HG02642 (cell line): ENCODE data around the gene UBE2G1.
"Not testable (repeated sequence)": the region's sequence is repeated elsewhere in the genome, so short reads cannot be mapped to it uniquely, and the experiment has no call there.

ENCODE experiments used
- ATAC-seq: cut with Tn5 transposase; IDR thresholded peaks from one replicate; pipeline ENCODE4 v1.9.1; 2021; ENCODE audit warnings: mild to moderate bottlenecking; ENCODE audit not compliant: unreplicated experiment, poor library complexity

UBE2G1 gene

GRCh38 chr17:4375796-4376440, 9.4 kb upstream of the UBE2G1 start:
- ATAC-seq = peak; percentile 0

DNA sequence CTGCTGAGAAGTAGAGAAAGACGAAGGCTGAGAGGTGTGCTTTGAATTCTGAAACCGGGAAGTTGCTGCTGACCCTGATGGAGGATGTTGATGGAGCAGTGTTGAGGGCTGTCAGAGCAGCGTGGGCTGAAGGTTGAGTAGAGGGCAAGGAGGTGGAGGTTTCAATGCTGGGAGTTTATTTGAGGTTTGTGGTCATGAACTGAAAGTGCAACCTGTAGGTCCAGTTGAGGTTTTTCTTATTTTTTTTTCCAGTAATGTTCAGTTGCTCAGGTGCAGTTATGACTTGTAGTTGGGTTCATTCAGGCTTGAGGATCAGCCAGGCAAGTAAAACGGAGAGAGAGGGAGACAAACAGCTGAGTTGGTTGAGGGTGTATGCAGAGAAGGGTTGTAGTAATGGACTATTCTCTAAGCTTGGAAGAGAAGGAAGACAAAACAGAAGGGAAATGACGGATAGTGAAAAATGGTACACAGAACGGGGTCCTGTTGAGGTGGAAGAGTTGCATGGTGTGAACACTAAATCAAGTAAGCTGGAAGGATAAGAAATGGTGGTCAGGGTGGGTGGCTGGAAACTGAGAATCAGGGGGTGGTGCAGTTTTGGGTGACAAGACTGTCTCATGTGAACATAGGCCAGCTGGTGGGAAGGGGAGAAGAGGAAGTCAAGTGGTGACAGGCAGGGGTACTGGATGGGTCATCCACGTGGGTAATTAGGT, 8.7 kb upstream of the UBE2G1 start:
- ATAC-seq = peak; percentile 68

- ATAC-seq = no peak
Measured at GRCh38 chr17:4369557-4370230, 3.2 kb upstream of the UBE2G1 start.

DNA sequence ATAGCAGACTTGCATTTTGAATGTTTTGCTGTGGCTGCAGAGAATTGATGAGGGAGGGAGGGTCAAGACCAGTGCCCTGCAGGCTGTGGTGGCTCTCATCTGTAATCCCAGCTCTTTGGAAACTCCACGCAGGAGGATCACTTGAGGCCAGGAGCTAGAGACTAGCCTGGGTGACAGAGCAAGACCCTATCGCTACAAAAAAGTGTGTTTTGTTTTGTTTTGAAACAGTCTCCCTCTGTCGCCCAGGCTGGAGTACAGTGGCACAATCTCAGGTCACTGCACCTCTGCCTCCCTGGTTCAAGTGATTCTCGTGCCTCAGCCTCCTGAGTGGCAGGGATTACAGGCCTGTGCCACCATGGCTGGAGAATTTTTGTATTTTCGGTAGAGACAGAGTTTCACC, 1.9 kb upstream of the UBE2G1 start:
- no peak for ATAC-seq

DNA sequence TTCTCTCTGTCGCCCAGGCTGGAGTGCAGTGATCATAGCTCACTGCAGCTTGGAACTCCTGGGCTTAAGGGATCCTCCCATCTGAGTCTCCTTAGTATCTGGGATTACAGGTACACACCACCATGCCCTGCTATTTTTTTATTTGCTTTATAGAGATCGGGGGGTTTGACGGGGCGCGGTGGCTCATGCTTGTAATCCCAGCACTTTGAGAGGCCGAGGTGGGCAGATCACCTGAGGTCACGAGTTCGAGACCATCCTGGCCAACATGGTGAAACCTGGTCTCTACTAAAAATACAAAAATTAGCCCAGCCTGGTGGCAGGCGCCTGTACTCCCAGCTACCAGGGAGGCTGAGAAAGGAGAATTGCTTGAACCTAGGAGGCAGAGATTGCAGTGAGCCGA, 702 bp upstream of the UBE2G1 start:
- ATAC-seq = not testable (repeated sequence)

DNA sequence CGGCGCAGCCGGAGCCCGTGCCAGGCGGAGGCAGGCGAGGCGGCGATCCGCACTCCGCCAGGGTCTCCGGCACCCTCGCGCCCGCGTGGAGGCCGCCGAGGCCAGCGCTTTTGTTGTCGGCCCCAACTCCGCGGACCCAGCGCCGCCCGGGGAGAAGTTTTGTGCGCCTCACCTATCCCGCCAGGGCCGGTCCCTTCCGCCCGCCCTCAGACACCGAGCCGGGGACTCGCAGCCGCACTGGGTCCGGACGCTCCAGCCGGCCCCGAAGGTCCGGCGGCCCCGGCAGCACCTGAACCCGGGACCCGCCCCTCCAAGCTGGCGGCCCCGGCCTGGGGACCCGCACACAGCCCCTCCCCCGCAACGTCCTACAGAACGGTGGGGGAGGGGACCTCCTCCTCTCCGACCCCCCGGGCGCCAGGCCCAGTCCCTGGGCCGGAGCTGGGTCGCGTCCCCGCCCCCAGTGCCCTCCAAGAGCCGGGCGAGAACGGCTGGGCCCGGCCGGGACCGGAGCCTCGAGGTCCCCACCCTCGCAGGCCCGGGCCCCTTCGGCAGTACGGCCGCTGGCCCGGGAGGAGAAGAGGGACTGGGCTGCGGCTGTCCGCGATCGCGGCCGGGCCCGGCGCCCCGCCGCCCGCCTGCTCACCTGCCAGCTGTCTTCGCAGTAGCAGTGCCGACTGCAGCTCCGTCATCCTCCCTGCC, 698 bp downstream of the UBE2G1 start:
- ATAC-seq = peak; percentile 21

- peak; percentile 45 for ATAC-seq
Measured at GRCh38 chr17:4365103-4365627, 1.3 kb downstream of the UBE2G1 start.

DNA sequence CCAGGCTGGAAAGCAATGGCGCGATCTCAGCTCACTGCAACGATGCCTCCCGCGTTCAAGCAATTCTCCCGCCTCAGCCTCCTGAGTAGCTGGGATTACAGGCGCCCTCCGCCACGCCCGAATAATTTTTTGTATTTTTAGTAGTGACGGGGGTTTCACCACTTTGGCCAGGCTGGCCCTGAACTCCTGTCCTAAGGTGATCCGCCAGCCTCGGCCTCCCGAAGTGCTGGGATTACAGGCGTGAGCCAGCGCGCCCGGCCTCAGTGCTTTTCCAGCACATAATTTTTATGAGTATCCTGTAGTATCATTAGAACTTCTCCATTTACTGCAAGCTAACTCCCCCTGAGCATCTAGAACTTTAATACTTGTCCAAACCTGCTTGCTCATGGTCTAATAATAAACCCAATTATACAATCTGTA, 1.8 kb downstream of the UBE2G1 start:
- ATAC-seq = no peak

DNA sequence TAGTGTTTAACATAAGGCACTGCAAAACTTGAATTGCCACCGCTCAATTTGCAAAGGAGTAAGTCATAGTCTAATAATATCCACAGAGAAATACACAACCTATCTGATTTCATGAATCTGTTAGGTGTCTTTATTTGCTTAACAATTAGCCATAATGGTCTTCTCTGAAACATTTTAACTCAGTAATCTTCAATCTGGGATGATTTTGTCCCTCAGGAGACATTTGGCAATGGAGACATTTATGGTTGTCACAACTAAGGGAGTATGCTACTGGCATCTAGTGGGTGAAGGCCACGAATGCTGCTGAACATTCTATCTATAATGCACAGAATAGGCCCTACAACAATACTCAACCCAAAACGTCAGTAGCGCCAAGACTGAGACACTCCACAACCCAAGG, 4.3 kb downstream of the UBE2G1 start:
- ATAC-seq = no peak

DNA sequence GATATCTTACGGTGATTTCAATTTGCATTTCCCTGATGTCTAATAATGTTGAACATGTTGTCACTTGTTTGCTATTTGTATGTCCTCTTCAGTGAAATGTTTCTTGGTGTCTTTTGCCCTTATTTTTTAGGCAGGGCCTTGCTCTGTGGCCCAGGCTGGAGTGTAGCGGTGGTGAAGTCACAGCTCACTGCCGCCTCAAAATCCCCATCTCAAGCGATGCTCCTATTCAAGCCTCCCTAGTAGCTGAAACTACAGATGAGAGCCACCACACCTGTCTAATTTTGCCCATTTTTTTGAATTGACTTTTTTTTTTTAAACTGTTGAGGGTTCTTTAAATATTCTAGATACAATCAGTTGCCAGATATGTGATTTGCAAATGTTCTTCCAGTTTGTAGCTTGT, 8.3 kb downstream of the UBE2G1 start:
- ATAC-seq = peak; percentile 67

DNA sequence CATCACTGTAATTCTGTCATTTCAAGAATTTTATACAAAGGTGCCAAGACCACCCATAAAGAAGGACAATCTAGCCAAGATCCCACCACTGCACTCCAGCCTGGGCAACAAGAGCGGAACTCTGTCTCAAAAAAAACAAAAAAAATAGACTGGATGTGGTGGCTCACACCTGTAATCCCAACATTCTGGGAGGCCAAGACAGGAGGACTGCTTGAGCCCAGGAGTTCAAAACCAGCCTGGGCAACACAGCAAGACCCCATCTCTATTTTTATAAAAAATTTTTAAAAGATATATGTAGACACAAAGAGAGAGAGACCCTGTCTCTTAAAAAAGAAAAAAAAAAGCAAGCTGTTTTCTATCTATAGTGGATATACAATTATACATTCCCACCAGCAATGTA, 8.8 kb downstream of the UBE2G1 start:
- ATAC-seq = no peak

DNA sequence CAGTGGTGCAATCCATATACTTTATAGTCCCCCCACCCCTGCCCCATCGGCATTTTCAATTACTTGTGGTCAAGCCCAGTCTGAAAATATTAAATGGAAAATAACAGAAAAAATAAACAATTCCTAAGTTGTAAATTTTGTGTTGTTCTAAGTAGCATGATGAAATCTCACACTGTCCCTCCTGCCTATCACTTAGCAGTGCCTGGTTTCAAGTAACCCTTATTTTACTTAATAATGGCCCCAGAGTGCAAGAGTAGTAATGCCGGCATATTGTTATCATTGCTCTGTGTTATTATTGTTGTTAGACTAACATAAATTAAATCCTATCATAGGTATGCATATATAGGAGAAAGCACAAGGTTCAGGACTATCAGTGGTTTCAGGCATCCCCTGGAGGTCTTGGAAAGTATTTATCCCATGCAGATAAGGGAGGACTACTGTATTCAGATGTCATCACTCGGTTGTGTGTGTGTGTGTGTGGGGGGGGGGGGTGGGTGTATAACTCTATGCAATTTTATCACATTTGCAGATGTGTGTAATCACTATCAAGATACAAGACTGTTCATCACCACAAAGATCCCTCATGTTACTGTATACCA, 9.3 kb downstream of the UBE2G1 start:
- no peak for ATAC-seq

DNA sequence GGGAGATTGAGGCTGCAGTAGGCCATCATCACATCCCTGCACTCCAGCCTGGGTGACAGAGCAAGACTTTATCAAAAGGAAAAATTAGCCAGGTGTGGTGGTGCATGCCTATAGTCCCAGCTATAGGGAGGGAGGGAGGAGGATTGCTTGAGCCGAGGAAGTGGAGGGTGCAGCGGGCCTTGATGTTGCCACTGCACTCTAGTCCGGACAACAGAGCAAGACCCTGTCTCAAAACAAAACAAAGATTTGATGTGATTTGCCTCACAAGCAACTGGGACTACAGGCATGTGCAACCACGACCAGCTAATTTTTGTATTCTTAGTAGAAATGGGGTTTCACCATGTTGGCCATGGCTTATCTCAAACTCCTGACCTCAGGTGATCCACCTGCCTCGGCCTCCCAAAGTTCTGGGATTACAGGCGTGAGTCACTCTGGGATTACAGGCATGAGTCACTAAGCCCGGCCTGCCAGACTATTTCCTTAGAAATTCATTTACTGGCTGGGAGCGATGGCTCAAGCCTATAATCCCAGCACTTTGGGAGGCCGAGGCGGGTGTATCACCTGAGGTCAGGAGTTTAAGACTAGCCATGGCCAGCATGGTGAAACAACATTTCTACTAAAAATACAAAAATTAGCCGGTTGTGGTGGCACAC, 11.5 kb downstream of the UBE2G1 start:
- ATAC-seq = no peak

- ATAC-seq = no peak
Measured at GRCh38 chr17:4354206-4354605, 12.3 kb downstream of the UBE2G1 start.

GRCh38 chr17:4350214-4350613, 16.3 kb downstream of the UBE2G1 start:
- ATAC-seq = not testable (repeated sequence)

DNA sequence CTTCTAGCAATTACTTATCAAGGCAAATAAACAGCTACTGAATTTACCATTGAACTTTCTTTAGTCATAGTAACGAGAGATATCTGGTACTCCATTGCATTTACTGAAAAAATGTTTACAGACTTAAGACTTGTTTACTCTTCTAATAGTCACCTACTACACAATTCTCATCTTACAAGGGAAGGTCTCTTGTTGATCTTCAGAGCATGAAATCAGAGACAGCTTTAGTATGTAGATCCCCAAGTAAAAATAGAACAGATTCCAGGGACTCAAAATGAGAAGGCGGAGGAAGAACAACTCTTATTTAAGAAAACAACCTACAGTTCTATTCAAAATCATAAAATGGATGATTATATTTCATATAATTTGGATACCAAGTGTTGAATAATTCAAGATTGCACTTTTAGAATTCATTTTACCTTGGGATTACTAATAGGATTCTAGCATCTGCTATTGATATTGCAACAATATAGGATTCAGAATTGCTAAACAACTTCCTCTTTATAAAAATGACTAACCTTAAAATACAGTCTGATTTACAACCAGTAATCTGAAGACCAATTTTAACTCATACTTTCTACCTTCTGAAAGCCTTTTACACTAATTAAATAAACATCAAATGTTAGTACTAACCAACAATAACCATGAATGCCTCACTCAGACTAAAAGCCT, 20.8 kb downstream of the UBE2G1 start:
- no peak for ATAC-seq

DNA sequence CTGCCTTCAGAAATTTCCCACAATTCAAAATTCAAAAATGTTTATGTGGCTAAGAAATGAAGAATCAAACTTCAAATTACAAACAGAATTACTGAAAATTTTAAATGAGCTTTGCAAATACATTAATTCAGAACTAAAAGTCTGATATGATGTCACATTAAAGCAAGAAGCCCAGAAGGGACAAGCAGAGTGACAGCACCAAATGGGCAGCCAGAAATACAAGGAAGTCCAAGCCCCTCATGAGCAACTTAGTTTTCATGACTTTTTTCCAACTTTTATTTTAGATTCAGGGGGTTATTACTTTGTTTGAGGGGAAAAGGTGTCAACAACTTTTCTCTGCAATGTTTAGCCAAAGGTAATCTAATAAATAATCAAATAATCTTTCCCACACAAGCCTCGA, 21.5 kb downstream of the UBE2G1 start:
- ATAC-seq = no peak

GRCh38 chr17:4342535-4342934, 23.9 kb downstream of the UBE2G1 start:
- no peak for ATAC-seq

DNA sequence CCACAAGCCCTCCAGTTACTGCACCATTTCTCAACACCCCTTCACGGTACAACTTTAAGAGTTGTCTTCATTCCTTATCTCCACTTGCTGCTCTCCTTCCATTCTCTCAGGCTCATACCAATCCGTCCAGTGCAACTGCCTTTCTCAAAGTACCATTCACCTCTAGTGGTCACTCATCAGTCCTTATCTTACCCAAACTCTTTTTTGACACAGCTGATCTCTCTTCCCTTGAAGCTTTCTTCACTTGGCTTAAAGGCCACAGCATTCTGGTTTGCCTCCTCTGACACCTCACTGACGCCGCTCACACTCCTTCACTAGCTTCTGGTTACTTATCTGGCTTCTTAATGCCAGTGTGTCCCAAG, 24.9 kb downstream of the UBE2G1 start:
- ATAC-seq = no peak
